ENCODE data around the gene CCT6B.

The CCT6B gene

DNA sequence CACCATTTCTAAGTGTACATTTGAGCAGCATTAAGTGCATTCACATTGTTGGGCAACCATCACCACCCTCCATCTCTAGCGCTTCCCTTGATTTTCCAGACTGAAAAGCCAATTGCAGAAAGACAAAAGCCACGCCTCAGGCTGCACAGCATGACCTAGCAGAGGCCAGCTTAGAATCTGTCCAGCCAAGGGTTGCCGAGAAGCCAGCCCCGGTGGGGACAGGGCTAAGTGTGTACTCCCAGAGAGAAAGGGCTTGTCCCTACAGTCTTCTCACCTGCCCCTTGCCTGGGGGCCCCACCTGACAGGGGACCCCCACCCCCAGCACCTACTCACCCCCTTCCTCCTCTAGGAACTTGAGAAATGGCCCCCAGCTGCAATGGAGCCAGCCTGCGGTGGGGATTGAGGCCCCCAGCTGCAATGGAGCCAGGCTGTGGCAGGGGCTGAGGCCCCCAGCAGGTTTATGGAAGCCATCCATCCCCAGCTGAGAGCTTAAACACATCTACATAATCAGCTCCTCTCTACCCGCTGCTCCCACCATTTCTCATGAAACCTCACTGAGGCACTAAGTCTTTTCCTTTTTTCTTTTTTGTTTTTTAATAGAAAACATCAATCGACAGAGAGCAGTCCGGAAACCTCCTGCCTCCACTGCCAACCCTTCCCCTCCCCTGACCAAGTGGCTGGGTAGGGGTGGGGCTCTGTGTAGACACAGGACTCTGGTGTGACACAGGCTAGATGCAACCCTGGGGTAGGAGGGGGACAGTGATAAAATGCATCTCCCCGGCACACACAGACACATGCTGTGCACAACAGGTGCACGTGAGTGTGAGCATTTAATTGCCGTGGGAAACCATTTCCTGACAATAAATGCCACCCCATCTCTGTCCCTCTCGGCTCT is 77.9 kb downstream of the CCT6B start:
- no peak for DNase-seq

DNA sequence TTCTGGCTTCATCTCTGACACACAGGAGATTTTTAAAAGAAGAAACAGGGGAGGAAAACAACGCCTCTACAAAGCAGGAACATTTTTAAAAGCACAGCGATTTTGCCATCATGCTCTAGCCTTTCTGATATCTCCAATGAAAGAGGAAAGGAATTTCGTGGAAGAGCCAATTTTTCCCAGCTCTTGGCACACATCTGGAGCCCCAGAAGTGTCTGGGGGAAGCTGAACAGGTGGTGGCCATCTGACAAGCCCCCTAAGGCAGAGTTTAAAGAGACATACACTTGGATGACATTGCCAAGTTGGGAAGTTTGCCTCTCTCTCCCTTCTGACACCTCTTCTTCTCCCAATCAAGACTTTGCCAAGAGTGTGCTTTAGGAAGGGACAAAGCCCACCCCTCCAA is 82.1 kb downstream of the CCT6B start:
- no peak for DNase-seq

Measured in GF-D8 (cell line).